GM23338 (cell line): Measurements from ENCODE around the gene CD177. TPM values are rescaled to one million over a fixed set of nuclear protein-coding genes. Genes with fewer than 3 reads are reported as not detected.
"Not testable (repeated sequence)": the region's sequence is repeated elsewhere in the genome, so short reads cannot be mapped to it uniquely, and the experiment has no call there.

Experiments
- ATAC-seq: fragments of 200-7000 bp; cut with Tn5 transposase; 3 replicates; pipeline ENCODE4 v1.9.1; 2020
- DNase-seq: peaks from one replicate; pipeline ENCODE4 v3.0.0-alpha.2; 2015; ENCODE audit warnings: low spot score
- H2AFZ ChIP-seq: fragments of 200-600 bp; sonication (generic); 2 replicates; pipeline ENCODE4 v1.8.0; 2016; ENCODE audit warnings: antibody characterized with exemption, mild to moderate bottlenecking, moderate library complexity
- H3F3A ChIP-seq: fragments of 200-600 bp; sonication (generic); replicated peaks from 2 replicates; pipeline ENCODE4 v1.8.0; 2017; ENCODE audit warnings: antibody characterized with exemption, mixed run types, low read depth
- H3K27ac ChIP-seq: fragments of 200-600 bp; sonication (generic); 2 replicates; pipeline ENCODE4 v1.6.1; 2016; ENCODE audit warnings: low read depth
- H3K27me3 ChIP-seq: fragments of 200-600 bp; sonication (generic); 2 replicates; pipeline ENCODE4 v1.8.0; 2016; ENCODE audit warnings: mild to moderate bottlenecking, mixed run types, moderate library complexity; ENCODE audit not compliant: insufficient read depth
- H3K36me3 ChIP-seq: fragments of 200-600 bp; sonication (generic); 2 replicates; pipeline ENCODE4 v1.8.0; 2016; ENCODE audit warnings: mild to moderate bottlenecking; ENCODE audit not compliant: insufficient read depth
- H3K4me1 ChIP-seq: fragments of 200-600 bp; sonication (generic); 2 replicates; pipeline ENCODE4 v1.8.0; 2016; ENCODE audit warnings: mild to moderate bottlenecking, moderate library complexity; ENCODE audit not compliant: insufficient read depth
- H3K4me2 ChIP-seq: fragments of 200-600 bp; sonication (generic); 2 replicates; pipeline ENCODE4 v1.7.1; 2017; ENCODE audit warnings: mixed run types
- H3K4me3 ChIP-seq: fragments of 200-600 bp; sonication (generic); 2 replicates; pipeline ENCODE4 v1.6.1; 2016; ENCODE audit warnings: mixed run types
- H3K79me2 ChIP-seq: fragments of 200-600 bp; sonication (generic); replicated peaks from 2 replicates; pipeline ENCODE4 v1.8.0; 2017; ENCODE audit warnings: mild to moderate bottlenecking; ENCODE audit not compliant: insufficient read depth
- H3K9me2 ChIP-seq: fragments of 200-600 bp; sonication (generic); 2 replicates; pipeline ENCODE4 v1.8.0; 2017; ENCODE audit not compliant: insufficient read depth
- H4K20me1 ChIP-seq: fragments of 200-600 bp; sonication (generic); replicated peaks from 2 replicates; pipeline ENCODE4 v1.8.0; 2017; ENCODE audit warnings: mild to moderate bottlenecking; ENCODE audit not compliant: insufficient read depth
- H3K27ac Mint-ChIP-seq: 2 replicates; pipeline ENCODE4 v1.8.0; 2020; ENCODE audit warnings: inconsistent platforms, mild to moderate bottlenecking, moderate library complexity, mixed read lengths
- H3K27me3 Mint-ChIP-seq: 3 replicates; pipeline ENCODE4 v1.8.0; 2022; ENCODE audit warnings: low read depth, mild to moderate bottlenecking, moderate library complexity, mixed read lengths, inconsistent platforms; ENCODE audit not compliant: insufficient read depth, poor library complexity
- H3K36me3 Mint-ChIP-seq: 3 replicates; pipeline ENCODE4 v1.8.0; 2021; ENCODE audit warnings: low read depth, mild to moderate bottlenecking, inconsistent platforms, moderate library complexity, mixed read lengths
- H3K4me1 Mint-ChIP-seq: 3 replicates; pipeline ENCODE4 v1.8.0; 2020; ENCODE audit warnings: mild to moderate bottlenecking, inconsistent platforms, mixed read lengths
- H3K4me3 Mint-ChIP-seq: 3 replicates; pipeline ENCODE4 v1.8.0; 2021; ENCODE audit warnings: moderate library complexity, mild to moderate bottlenecking, inconsistent platforms, mixed read lengths
- H3K9me3 Mint-ChIP-seq: 3 replicates; pipeline ENCODE4 v1.8.0; 2020; ENCODE audit warnings: moderate library complexity, mild to moderate bottlenecking, inconsistent platforms, mixed read lengths
- CREB1 ChIP-seq: fragments of 250-450 bp; sonication (Bioruptor Pico); IDR thresholded peaks from 2 replicates; pipeline ENCODE4 v1.5.0; 2020; ENCODE audit warnings: low read depth, mild to moderate bottlenecking, moderate library complexity
- CTCF ChIP-seq, 2 experiments: fragments of 200-600 bp in 1 of 2; sonication (generic) in 1 of 2; conservative IDR thresholded peaks; 2 replicates each; pipeline versions ENCODE4 v1.5.1 to v1.6.1; 2016 to 2017; ENCODE audit warnings: antibody characterized with exemption in 2 of 2, low read depth in 2 of 2, mild to moderate bottlenecking in 2 of 2, moderate library complexity in 1 of 2
- EZH2 ChIP-seq: fragments of 200-600 bp; sonication (generic); IDR thresholded peaks from one replicate; pipeline ENCODE4 v1.8.0; 2017; ENCODE audit warnings: antibody characterized with exemption, mild to moderate bottlenecking, low read depth; ENCODE audit not compliant: unreplicated experiment
- NANOG ChIP-seq: IDR thresholded peaks from 2 replicates; pipeline ENCODE4 v1.6.1; 2016; ENCODE audit warnings: antibody characterized with exemption, borderline replicate concordance
- ZNF331 ChIP-seq: fragments of 250-450 bp; sonication (Bioruptor Pico); IDR thresholded peaks from 2 replicates; pipeline ENCODE4 v1.5.0; 2020; ENCODE audit warnings: low read depth, mild to moderate bottlenecking, moderate library complexity
- polyA plus RNA-seq: library from polyadenylated mRNA; unstranded; fragments of >200 nt; fragmentation: Nextera tagmentation; extraction: Ambion mirVana; gene quantifications from 2 replicates; pipeline ENCODE4 v1.2.1, GENCODE V29; 2016
- total RNA-seq: library from RNA; depleted of rRNA; stranded (reverse); fragments of >200 nt; shearing (Covaris generic); gene quantifications from 2 replicates; pipeline ENCODE4 v1.2.3, GENCODE V29; 2014

The CD177 gene
- total and polyA plus RNA-seq, 2 experiments from 2014 or later, result 0.50 to 0.90 TPM

- not testable (repeated sequence) for H3K9me2 ChIP-seq, H3K27ac ChIP-seq, H3K27ac Mint-ChIP-seq, H3K36me3 ChIP-seq, H2AFZ ChIP-seq, H3K79me2 ChIP-seq, H3K9me3 Mint-ChIP-seq, H3K4me2 ChIP-seq, H3K36me3 Mint-ChIP-seq, H3K4me3 ChIP-seq, H3K4me1 ChIP-seq, H3K4me1 Mint-ChIP-seq, H3K27me3 ChIP-seq, H4K20me1 ChIP-seq, H3F3A ChIP-seq, H3K4me3 Mint-ChIP-seq, ATAC-seq, DNase-seq
- H3K27me3 Mint-ChIP-seq, result peaks cover 10% of the 10 kb centered on the region
These were observed 12.2 kb downstream of the CD177 start for GRCh38 chr19:43365677-43366076.

- H3K4me1 ChIP-seq, result no peaks in the 10 kb centered on the region
- peaks cover 11% of the 10 kb centered on the region for H3K27me3 Mint-ChIP-seq
- H3K36me3 ChIP-seq, result no peaks in the 10 kb centered on the region
- H3K27ac Mint-ChIP-seq, result no peak overlapping the region
- no peak for ATAC-seq
- no peak overlapping the region for H3K4me3 ChIP-seq
- H3K9me2 ChIP-seq, result 0 out of 2 replicates have a peak, but pooled peaks cover 2% of the 10 kb centered on the region
- no peak overlapping the region for H3K4me2 ChIP-seq
- no peaks in the 10 kb centered on the region for H3K79me2 ChIP-seq
- no peak overlapping the region for H2AFZ ChIP-seq
- no peaks in the 10 kb centered on the region for H3K27me3 ChIP-seq
- no peaks in the 10 kb centered on the region; the same call in 2 of the 3 replicates for H3K9me3 Mint-ChIP-seq
- H3K4me3 Mint-ChIP-seq, result no peak overlapping the region
- no peaks in the 10 kb centered on the region for H4K20me1 ChIP-seq
- H3K4me1 Mint-ChIP-seq, result peaks cover 10% of the 10 kb centered on the region; the same call in 2 of the 3 replicates
- no peak overlapping the region for H3K27ac ChIP-seq
- no peaks in the 10 kb centered on the region for H3K36me3 Mint-ChIP-seq
- TF ChIP-seq CTCF (conservative IDR thresholded peaks at IDR 0.05; ENCODE audit: low read depth in 2 of 2) (no peak), NANOG (no peak), ZNF331 (CRISPR knock-in tag) (no peak)
- DNase-seq, result no peak
- no peaks in the 10 kb centered on the region for H3F3A ChIP-seq
These were observed 14.3 kb downstream of the CD177 start for GRCh38 chr19:43367822-43368221.

- not testable (repeated sequence) for H3K27ac ChIP-seq, H3K36me3 Mint-ChIP-seq, H4K20me1 ChIP-seq, H3K9me3 Mint-ChIP-seq, H3K4me1 ChIP-seq, H3K9me2 ChIP-seq, ATAC-seq, H3K4me3 Mint-ChIP-seq, H3F3A ChIP-seq, H2AFZ ChIP-seq, H3K27me3 ChIP-seq, H3K4me2 ChIP-seq, H3K36me3 ChIP-seq, H3K79me2 ChIP-seq, DNase-seq, H3K4me3 ChIP-seq, H3K4me1 Mint-ChIP-seq, H3K27ac Mint-ChIP-seq, H3K27me3 Mint-ChIP-seq
These were observed 15.4 kb downstream of the CD177 start for GRCh38 chr19:43368897-43369296.

GRCh38 chr19:43371909-43372308, 18.4 kb downstream of the CD177 start:
- Histone ChIP-seq H3K36me3 (no peaks in the 10 kb centered on the region), H3K4me2 (no peak overlapping the region), H3F3A (no peaks in the 10 kb centered on the region), H3K79me2 (no peaks in the 10 kb centered on the region), H3K4me1 (no peaks in the 10 kb centered on the region), H3K27me3 (no peaks in the 10 kb centered on the region), H3K9me2 (no peaks in the 10 kb centered on the region), H3K27ac (no peak overlapping the region), H4K20me1 (no peaks in the 10 kb centered on the region), H2AFZ (no peak overlapping the region), H3K4me3 (no peak overlapping the region)
- H3K27me3 Mint-ChIP-seq, result peaks cover 6% of the 10 kb centered on the region
- DNase-seq (no peak), ATAC-seq (no peak)
- no peaks in the 10 kb centered on the region; the same call in 2 of the 3 replicates for H3K9me3 Mint-ChIP-seq
- H3K4me1 Mint-ChIP-seq, result peaks cover 10% of the 10 kb centered on the region
- no peak overlapping the region for H3K4me3 Mint-ChIP-seq
- H3K36me3 Mint-ChIP-seq, result no peaks in the 10 kb centered on the region
- no peak overlapping the region for H3K27ac Mint-ChIP-seq
- TF ChIP-seq EZH2, result no peak
- TF ChIP-seq CREB1 (CRISPR knock-in tag), result no peak
